ENCODE measurements around the gene EIF6.

- TF ChIP-seq CTCF (IDR thresholded peaks at IDR 0.05; ENCODE audit: insufficient read depth, low read depth, low read length) (no peak), EZH2 (IDR thresholded peaks at IDR 0.05; ENCODE audit: insufficient read depth, low read length) (no peak)
Observed at GRCh38 chr20:35312318-35312717, 27.7 kb upstream of the EIF6 start.
